Medulla oblongata (tissue), 1 donor: ENCODE results near the gene KPNA3.
A peak's percentile ranks its signal among the peaks of the same experiment; 100 is the strongest.
"Not testable (repeated sequence)": the region's sequence is repeated elsewhere in the genome, so short reads cannot be mapped to it uniquely, and the experiment has no call there.

Experiments used
- DNase-seq: peaks from one replicate; pipeline ENCODE4 v3.0.0-alpha.2; 2015; ENCODE audit errors: extremely low spot score

Gene KPNA3

DNA sequence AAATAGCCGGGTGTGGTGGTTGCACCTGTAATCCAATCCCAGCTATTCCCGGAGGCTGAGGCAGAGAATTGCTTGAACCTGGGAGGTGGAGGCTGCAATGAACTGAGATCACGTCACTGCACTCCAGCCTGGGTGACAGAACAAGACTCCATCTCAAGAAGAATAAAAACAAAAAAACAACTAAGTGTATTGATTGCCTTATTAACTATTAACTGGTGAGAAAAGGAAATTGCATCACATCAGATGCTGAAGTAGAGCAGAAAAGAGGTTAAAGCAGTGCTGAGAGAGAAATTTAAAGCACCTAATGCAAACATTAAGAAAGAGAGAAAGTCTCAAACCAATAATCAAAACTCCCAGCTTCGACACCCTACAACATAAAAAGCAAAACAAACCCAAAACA lies 38.3 kb downstream of the KPNA3 start:
- no peak for DNase-seq

DNA sequence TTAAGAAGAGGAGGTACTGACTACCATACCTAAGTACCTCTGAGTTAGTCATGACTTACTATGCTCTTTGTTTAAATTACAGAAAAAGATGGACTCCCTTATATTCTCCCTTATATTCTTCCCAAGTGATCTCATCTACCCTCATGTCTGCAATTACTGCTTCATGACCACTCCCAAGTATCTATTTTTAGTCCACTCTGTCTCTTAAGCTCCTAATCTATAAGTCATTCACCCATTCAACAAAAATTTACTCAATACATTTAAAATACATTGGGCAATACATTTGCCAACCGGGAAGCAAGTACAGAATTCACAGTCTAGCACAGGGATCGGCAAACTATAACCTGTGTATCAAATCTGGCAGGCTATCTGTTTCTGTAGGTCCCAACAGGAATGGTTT lies 42.6 kb downstream of the KPNA3 start:
- DNase-seq = no peak

DNA sequence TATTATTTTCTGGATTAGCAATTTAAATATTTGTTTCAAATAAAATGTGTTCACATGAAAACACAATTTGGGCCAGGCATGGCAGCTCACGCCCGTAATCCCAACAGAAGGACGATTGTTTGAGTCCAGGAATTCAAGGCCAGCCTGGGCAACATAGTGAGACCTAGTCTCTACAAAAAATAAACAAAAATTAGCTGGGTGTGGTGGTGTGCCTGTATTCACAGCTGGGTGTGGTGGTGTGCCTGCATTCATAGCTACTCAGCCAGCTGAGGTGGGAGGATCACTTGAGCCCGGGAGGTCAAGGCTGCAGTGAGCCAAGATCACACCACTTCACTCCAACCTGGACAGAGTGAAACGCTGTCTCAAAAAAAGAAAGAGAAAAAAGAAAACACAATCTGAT lies 46.4 kb downstream of the KPNA3 start:
- DNase-seq = no peak

DNA sequence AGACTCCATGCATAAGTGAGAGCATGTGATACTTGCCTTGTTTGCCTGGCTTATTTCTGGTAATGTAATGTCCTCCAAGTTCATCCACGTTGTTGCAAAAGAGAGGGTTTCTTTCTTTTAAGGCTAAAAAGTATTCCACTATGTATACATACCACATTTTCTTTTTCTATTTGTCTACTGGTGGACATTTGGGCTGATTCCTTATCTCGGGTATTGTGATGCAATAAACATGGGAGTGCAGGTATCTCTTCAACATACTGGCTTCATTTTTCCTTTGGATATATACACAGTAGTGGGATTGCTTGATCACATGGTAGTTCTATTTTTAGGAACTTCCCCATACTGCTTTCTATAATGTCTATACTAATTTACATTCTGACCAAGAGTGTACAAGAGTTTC lies 51.6 kb downstream of the KPNA3 start:
- DNase-seq = no peak

DNA sequence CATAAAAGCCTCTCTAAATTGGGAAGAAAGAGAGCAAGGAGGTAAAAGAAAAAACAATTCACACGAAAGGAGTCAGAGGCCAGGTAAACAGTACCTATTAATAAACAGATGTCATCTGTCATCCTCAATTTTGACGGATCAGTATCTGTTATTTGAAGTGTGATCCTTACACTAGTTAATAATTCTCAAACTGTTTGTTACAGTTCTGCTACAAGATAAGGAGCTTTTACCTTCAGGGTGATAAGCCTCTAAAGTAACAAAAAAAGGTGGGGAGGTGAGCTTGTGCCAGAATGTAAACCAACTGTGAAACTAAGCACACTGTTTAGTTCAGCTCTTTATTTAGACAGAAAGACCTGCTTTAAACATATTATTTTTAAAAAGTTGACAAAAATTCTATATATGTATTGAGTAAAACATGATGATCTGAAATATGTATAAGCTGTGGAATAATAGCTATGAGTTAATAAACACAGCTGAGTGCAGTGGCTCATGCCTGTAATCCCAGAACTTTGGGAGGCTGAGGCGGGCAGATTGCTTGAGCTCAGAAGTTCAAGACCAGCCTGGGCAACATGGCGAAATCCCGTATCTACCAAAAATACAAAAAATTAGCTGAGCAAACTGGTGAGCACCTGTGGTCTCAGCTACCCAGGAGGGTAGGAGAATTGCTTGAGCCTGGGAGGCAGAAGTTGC lies 52.8 kb downstream of the KPNA3 start:
- DNase-seq = no peak

DNA sequence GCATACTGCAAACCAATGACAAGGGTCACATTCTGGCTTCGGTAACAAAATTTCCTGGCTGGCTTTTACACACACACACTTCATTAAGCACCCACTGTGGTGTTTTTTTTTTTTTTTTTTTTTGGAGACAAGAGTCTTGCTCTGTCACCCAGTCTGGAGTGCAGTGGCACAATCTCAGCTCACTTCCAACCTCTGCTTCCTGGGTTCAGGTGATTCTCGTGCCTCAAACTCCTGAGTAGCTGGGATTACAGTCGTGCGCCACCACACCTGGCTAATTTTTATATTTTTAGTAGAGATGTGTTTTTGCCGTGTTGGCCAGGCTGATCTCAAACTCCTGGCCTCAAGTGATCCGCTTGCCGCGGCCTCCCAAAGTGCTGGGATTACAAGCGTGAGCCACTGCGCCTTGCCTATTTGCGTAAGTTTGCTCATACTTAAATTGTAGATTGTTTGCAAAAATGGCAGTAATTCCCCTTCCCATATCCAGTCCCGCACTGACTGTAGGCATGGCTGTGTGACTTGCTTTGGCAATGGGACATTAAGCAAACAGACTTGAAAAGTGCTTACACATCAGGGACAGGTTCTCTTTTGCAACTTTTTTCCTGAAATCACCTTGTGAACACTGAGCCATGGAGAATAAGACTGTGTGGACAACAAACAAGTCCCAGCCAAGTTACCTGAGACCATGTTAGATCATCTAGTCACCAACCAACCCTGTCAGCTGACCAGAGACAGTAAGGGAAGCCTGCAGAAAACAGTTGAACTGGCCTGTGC lies 59.1 kb downstream of the KPNA3 start:
- peak; percentile 4 for DNase-seq

DNA sequence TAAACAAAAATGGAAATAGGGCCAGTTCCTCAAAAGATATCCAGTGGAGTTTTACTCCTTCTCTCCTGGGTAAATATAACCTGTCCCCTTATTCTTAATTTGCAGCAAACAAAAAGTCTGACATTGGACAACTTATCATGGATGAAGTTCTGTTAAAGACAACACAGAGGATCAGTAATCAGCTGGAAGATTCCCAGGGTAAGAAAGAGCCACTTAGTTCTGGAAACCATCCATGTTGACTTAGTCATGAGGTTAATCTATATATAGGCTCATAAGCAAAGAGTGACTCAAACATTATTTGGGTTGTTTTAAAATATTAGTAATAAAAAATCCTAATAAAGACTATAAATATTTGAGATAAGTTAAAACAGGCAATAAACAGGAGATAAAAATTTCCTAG lies 60.7 kb downstream of the KPNA3 start:
- no peak for DNase-seq

DNA sequence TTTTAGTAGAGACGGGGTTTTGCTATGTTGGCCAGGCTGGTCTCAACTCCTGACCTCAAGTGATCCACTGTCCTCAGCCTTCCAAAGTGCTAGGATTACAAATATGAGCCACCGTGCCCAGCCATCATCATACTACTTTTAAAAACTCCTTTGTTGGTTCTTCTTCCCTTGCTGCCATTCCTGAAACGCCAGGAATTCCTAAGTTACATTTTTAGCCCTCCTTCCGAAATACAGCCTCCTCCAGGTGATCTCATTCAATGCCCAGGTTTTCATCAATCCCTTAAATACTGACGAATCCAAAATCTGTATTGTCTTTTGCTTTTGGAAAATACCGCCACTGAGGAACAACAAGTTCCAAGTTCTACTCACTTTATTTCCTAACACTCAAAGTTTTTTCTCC lies 75.9 kb downstream of the KPNA3 start:
- no peak for DNase-seq

DNA sequence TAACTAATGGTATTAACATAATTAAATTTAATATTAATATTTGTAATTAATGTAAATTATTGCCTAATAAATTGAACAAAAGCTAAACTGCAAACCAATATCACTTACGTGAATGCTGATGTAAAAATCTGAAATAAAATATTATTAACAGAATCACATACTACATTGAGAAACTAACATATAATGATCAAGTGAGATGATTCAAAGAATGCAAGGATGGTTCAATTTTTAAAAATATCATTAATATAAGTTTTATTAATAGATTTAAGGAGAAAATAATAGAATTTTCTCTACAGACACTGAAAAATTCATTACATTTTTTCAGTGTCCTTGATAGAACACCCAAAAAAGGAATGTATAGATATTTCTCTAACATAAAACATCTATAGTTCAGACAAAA lies 77.7 kb downstream of the KPNA3 start:
- no peak for DNase-seq

DNA sequence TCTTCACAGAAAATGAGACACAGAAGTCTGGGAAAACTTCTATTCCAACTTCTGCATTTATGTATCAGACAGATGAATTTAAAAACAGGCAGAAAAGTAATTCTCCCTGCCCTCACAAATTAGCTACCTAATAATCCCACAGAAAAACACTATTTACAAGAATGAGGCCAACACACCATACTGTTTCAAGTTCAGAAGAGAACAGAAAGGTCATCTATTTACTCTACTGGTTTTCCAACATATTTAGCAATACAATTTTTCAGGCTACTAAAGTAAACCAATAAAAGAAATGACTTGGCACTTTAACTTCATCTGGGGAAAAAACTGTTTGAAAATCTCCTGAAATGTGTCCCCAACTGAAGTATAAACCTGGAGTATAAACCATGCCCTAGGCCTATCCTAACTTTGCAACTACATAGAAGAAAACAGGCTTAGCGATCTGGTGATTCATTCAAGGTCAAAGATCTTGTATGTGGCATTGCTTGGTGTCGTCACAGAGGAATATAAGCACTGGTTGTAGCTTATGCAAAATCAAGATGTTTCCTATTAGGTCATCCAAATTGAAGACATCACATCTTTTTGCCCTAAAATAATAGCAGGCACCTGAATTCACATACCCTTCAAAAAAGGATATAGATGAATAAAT lies 81.1 kb downstream of the KPNA3 start:
- no peak for DNase-seq

DNA sequence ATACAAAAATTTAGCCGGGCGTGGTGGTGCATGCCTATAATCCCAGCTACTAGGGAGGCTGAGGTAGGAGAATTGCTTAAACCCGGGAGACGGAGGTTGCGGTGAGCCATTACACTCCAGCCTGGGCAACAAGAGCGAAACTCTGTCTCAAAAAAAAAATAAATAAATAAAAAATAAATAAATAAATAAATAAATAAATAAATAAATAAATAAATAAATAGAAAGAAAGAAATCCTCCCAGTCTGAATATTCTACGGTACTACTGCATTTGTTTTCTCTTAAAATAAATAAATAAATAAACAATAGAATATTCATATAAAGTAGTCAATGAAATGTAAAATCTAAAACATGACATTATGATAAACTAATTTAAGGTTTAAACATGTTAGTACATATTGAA lies 88.2 kb downstream of the KPNA3 start:
- DNase-seq = not testable (repeated sequence)

DNA sequence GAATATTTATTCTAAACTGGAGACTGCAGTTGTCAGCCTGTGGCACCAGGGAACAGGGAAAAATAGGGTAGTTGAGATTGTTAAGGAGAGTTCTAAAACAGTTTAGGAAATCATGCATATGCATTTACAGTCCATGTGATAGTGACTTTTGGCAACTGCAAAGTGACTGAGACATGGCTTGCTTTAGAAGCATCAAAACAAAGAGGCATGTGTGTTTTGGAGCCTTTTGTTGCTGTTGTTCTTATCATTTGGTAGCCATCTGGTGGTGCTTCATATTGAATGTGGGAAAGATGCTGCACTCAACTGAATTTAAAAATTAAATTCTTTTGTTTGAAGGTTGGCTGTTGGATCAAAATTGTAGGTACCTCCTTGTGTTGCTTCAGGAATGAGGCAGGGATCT lies 91.0 kb downstream of the KPNA3 start:
- peak; percentile 49 for DNase-seq

DNA sequence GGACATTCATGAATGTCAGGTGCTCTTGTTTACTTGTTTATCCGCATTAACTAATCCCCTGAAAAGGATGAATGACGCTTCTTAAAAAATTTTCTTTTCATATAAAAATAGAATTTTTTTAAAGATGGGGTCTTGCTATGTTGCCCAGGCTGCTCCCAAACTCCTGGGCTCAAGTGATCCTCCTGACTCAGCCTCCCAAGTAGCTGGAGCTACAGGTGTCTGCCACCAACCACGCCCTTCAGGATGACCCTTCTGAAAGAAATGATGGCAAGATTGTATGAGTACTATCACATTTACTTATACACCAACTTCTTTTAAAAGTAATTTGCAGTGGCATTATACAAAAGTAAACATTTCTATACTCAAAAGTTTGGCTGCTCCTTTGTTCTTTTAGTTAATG lies 95.0 kb downstream of the KPNA3 start:
- DNase-seq = no peak

DNA sequence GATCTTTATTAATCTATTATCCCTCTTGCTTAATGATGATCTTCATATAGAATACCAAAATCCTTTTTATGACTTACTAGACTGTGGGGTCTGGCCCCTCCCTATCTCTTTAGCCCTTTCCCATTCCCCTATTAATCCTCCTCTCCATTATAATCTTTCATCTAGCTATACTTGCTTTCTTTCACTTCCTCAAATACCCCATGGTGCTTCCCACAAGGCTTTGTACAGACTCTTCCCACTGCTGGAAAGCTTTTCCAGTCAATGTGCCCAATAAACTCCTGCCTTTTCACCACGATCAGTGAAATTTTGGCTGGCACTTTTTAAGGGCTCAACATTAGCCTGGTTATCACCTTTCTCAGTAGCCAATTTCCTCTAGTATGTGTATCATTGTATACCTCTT lies 98.0 kb downstream of the KPNA3 start:
- DNase-seq = no peak

DNA sequence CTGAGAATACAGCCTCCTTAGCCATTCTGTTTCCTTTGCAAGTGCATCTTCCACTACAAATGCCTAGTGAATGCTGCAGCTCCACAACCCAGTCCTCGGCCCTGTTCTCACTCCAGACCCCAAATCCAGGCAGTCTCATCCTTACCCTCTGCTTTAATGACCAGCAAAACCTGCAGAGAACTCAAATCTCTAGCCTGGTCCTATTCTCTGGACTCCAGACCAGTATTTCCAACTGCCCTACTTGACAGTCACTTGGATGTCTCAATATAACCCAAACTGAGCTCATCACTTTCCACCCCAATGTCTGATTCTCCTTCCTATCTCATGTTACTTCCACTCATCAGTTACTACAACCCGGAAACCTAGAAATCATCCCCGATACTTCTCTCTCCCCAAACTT lies 98.6 kb downstream of the KPNA3 start:
- no peak for DNase-seq

DNA sequence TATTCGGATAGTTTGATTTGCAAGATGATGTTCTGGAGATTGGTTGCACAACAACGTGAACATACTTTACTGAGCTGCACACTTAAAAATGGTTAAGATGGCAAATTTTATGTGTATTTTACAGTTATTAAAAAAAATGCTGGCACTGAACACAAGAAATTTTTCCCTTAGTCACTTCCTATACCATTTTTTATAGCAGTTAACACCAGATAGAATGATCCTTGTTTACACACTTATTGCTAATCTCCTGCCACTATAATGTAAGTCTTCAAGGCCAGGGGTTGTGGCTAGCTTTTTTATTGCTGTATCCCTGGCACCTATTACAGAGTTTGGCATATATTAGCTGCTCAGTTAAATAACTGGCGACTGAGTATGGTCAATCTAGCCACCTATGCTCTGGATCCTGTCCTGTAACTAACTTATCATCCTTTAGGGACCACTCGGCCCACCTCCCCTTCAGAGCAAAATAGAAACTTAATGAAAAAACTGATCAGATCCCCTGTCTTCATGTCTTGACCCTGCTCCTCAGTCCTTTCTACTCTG lies 99.2 kb downstream of the KPNA3 start:
- DNase-seq = no peak

DNA sequence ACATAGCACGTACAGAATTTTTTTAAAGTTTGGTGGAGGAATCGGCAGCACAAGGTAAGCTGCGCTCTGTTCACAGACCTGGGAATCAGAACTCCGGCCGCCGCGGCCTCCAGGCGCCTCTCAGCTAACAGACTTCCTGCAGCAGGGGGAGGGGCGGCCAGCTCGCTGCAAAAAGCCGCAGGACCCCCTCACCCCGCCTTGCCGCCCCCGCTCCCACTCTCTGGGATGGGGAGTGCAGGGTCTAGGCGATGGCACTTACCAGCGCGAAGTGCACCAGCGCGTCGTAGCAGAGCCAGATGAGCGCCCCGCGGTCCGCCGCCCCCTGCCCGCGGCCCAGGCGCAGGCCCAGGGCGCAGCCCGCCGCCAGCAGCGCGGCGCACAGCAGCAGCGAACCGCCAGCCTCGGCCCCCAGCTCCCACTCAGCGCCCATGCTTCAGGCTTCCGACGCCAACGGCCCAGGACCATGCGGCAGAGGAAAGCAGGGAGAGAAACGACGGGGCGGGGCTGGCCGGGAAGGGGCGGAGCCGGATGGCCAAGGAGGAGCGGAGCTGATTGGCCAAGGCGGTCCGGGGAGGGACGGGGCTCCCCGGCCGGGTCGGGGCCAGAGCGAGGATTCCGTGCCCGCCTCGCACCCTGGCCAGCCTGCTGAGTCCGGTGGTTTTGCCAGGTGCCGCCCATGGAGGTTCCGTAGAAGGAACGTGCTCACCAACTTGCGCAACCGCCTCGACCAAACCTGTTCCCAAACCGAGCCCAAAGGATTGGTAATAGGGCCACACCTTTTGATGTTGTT lies 101.3 kb downstream of the KPNA3 start, which contains the start of gene EBPL:
Gene EBPL, minus strand, starts transcription at position 492 of the 790 bp plus-strand sequence. Its CDS starts 62 bp downstream, at position 430.
- peak; percentile 90 for DNase-seq

DNA sequence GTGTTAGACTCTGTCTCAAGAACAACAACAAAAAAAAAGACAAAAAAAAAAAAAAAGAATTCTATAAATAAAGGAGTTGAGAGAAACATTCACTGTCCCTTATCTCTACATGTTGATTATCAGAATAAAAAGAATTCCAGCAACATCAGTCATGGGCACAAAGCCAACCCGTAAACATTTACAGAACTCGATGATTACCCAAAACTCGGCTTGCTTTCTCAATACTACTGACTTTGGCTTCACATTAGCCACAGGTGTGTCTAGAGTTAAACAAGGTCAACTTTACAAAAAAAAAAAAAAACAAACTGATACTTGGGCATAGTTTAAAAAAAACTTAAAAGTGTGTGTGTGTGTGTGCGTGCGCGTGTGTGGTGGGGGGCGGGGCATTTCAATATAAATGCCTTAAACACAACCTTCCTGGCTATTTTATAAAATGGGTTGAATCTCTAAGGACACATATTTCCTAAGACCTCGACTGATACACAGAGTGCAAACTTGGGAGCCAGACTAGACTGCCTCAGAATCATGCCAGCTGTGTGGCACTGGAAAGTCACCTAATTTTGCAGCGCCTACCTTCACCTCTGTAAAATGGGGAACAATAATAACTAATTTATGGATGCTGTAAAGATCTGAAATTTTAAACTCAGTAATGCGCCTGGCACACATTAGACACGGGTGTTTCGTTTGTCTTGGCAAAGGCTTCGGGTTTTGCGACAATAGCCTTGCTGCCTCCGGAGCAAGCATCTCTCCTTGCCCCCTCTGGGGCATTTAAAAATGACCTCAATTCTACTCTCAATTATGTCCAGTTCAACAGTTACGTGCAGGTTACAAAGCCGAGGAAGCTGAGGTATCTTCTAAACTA lies 102.1 kb downstream of the KPNA3 start:
- no peak for DNase-seq

DNA sequence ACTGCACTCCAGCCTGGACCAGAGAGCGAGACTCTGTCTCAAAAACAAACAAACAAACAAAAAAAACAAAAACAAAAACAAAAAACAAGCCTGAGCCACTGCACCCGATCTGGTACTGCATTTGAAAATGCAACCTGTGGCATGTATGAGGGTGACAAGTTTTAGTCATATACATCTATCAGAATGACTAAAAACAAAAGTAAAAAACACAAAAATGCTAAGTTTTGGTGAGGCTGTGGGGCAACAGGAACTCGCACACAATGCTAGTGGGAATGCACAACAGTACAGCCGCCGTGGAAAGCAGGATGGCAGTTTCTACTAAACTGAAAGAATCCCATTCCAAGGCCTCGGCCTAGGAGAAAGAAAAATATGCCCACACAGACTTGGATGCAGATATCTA lies 109.0 kb downstream of the KPNA3 start:
- no peak for DNase-seq

DNA sequence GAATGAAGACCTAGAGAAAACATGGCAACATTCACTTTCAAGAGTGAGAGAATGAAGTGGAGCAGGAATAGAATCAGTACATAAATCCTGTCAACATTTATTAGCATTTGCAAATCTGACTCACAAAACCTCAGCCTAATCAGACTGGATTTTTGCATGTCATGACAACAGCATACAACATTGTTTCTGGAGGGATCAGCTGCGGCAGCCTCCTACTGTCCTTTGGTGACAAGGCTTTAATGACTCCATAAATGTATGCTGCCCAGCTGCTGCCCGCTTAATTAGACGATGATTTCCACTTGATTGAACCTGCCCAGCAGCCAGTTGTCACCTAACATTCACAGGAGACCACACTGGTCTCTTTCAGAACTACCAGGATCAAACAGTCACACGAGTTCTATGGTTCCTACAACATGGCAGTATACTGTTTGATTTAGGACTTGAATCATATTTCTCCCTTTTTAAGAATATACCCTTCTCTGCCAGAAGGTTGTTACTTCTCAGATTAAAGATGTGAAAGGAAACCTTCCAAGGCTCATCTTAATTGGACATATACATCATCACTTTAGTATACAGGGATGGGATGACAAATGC lies 110.5 kb downstream of the KPNA3 start:
- DNase-seq = no peak
